WTC11 (cell line): Measurements from ENCODE around the gene ADNP2. TPM values are rescaled to one million over a fixed set of nuclear protein-coding genes. Genes with fewer than 3 reads are reported as not detected.

Experiments
- ATAC-seq: fragments of 200-7000 bp; cut with Tn5 transposase; 2 replicates; pipeline ENCODE4 v1.10.0; 2021; ENCODE audit warnings: mild to moderate bottlenecking, moderate library complexity
- CTCF ChIA-PET: fragments of 300-600 bp; sonication (Branson Sonifier 250); formaldehyde crosslinking; loops from one replicate; lab custom pipeline; 2021; ENCODE audit warnings: antibody characterized with exemption; lab: Charles Lee
- POLR2A ChIA-PET: fragments of 350-600 bp; sonication (Branson Sonifier 250); formaldehyde crosslinking; loops from one replicate; lab custom pipeline; 2021; ENCODE audit warnings: antibody characterized with exemption; lab: Charles Lee
- DNase-seq: peaks from one replicate; pipeline ENCODE4 v3.0.0; 2021; ENCODE audit warnings: low spot score
- H3K27ac Mint-ChIP-seq: 2 replicates; pipeline ENCODE4 v1.8.0; 2021; ENCODE audit warnings: mixed read lengths
- H3K27me3 Mint-ChIP-seq: 2 replicates; pipeline ENCODE4 v1.8.0; 2021; ENCODE audit warnings: low read depth, mild to moderate bottlenecking, moderate library complexity, mixed read lengths
- H3K36me3 Mint-ChIP-seq: 2 replicates; pipeline ENCODE4 v1.8.0; 2021; ENCODE audit warnings: mixed read lengths
- H3K4me1 Mint-ChIP-seq: 2 replicates; pipeline ENCODE4 v1.8.0; 2022; ENCODE audit warnings: mixed read lengths
- H3K4me3 Mint-ChIP-seq: 2 replicates; pipeline ENCODE4 v1.8.0; 2021; ENCODE audit warnings: mild to moderate bottlenecking, moderate library complexity, mixed read lengths
- H3K9me3 Mint-ChIP-seq: 2 replicates; pipeline ENCODE4 v1.8.0; 2021; ENCODE audit warnings: mixed read lengths
- FOXJ3 ChIP-seq: sonication (generic); formaldehyde crosslinking; IDR thresholded peaks from 2 replicates; pipeline ENCODE4 v1.9.0; 2021; ENCODE audit warnings: missing genetic modification reagents, mild to moderate bottlenecking, borderline replicate concordance
- FOXP1 ChIP-seq: sonication (generic); formaldehyde crosslinking; IDR thresholded peaks from 2 replicates; pipeline ENCODE4 v1.8.0; 2022; ENCODE audit warnings: missing genetic modification reagents, mild to moderate bottlenecking, moderate library complexity, borderline replicate concordance
- IRF2 ChIP-seq: sonication (generic); formaldehyde crosslinking; IDR thresholded peaks from 2 replicates; pipeline ENCODE4 v1.8.0; 2022; ENCODE audit warnings: low read depth, missing genetic modification reagents, borderline replicate concordance
- NFATC4 ChIP-seq: fragments of 250-450 bp; sonication (Bioruptor Pico); IDR thresholded peaks from 2 replicates; pipeline ENCODE4 v1.9.0; 2021; ENCODE audit warnings: mild to moderate bottlenecking
- NFE2L1 ChIP-seq: sonication (generic); formaldehyde crosslinking; IDR thresholded peaks from 2 replicates; pipeline ENCODE4 v1.8.1; 2023; ENCODE audit warnings: missing genetic modification reagents
- NFYB ChIP-seq: sonication (generic); formaldehyde crosslinking; conservative IDR thresholded peaks from 2 replicates; pipeline ENCODE4 v1.8.0; 2022; ENCODE audit warnings: low read depth, missing genetic modification reagents
- NR1H2 ChIP-seq: sonication (generic); formaldehyde crosslinking; IDR thresholded peaks from 2 replicates; pipeline ENCODE4 v1.9.0; 2021; ENCODE audit warnings: mild to moderate bottlenecking, moderate library complexity, missing genetic modification reagents
- NR2C2 ChIP-seq: sonication (generic); formaldehyde crosslinking; IDR thresholded peaks from 2 replicates; pipeline ENCODE4 v1.8.0; 2022; ENCODE audit warnings: mild to moderate bottlenecking, missing genetic modification reagents
- OVOL2 ChIP-seq: fragments of 250-450 bp; sonication (Bioruptor Pico); IDR thresholded peaks from 2 replicates; pipeline ENCODE4 v1.9.0; 2021; ENCODE audit warnings: mild to moderate bottlenecking, borderline replicate concordance
- SMAD3 ChIP-seq: sonication (generic); formaldehyde crosslinking; IDR thresholded peaks from 2 replicates; pipeline ENCODE4 v1.8.0; 2022; ENCODE audit warnings: missing genetic modification reagents, mild to moderate bottlenecking, borderline replicate concordance
- SOX15 ChIP-seq: fragments of 250-450 bp; sonication (Bioruptor Pico); IDR thresholded peaks from 2 replicates; pipeline ENCODE4 v1.9.0; 2021; ENCODE audit warnings: mild to moderate bottlenecking
- ZBTB21 ChIP-seq: sonication (generic); formaldehyde crosslinking; IDR thresholded peaks from 2 replicates; pipeline ENCODE4 v1.8.1; 2023; ENCODE audit warnings: mild to moderate bottlenecking, missing genetic modification reagents, borderline replicate concordance
- ZNF416 ChIP-seq: fragments of 250-450 bp; sonication (Bioruptor Pico); IDR thresholded peaks from 2 replicates; pipeline ENCODE4 v1.9.0; 2021; ENCODE audit warnings: mild to moderate bottlenecking, inconsistent platforms
- total RNA-seq: library from RNA; stranded (reverse); gene quantifications from 3 replicates; pipeline ENCODE4 v1.2.3, GENCODE V29; 2021
- TF ChIP-seq, protein P1 (sequence below): sonication (generic); formaldehyde crosslinking; IDR thresholded peaks from 2 replicates; pipeline ENCODE4 v1.8.1; 2022; ENCODE audit warnings: mild to moderate bottlenecking, moderate library complexity, missing genetic modification reagents
- TF ChIP-seq, protein P2 (sequence below): fragments of 250-450 bp; sonication (Bioruptor Pico); IDR thresholded peaks from 2 replicates; pipeline ENCODE4 v1.9.0; 2021; ENCODE audit warnings: mild to moderate bottlenecking
- TF ChIP-seq, protein P3 (sequence below): sonication (generic); formaldehyde crosslinking; IDR thresholded peaks from 2 replicates; pipeline ENCODE4 v1.8.1; 2022; ENCODE audit warnings: low read depth, missing genetic modification reagents, borderline replicate concordance
- TF ChIP-seq, protein P4 (sequence below): sonication (generic); formaldehyde crosslinking; IDR thresholded peaks from 2 replicates; pipeline ENCODE4 v1.8.1; 2023; ENCODE audit warnings: mild to moderate bottlenecking, missing genetic modification reagents, moderate library complexity
- TF ChIP-seq, protein P5 (sequence below): sonication (generic); formaldehyde crosslinking; IDR thresholded peaks from 2 replicates; pipeline ENCODE4 v1.8.1; 2023; ENCODE audit warnings: mild to moderate bottlenecking, missing genetic modification reagents, moderate library complexity
- TF ChIP-seq, protein P6 (sequence below): sonication (generic); formaldehyde crosslinking; conservative IDR thresholded peaks from 2 replicates; pipeline ENCODE4 v1.8.1; 2023; ENCODE audit warnings: mild to moderate bottlenecking, low read depth, missing genetic modification reagents, moderate library complexity
- TF ChIP-seq, protein P7 (sequence below): sonication (generic); formaldehyde crosslinking; IDR thresholded peaks from 2 replicates; pipeline ENCODE4 v1.8.0; 2022; ENCODE audit warnings: mild to moderate bottlenecking, missing genetic modification reagents

Gene ADNP2
- total RNA-seq, 1 experiment from 2014 or later: 56.0 TPM

DNA sequence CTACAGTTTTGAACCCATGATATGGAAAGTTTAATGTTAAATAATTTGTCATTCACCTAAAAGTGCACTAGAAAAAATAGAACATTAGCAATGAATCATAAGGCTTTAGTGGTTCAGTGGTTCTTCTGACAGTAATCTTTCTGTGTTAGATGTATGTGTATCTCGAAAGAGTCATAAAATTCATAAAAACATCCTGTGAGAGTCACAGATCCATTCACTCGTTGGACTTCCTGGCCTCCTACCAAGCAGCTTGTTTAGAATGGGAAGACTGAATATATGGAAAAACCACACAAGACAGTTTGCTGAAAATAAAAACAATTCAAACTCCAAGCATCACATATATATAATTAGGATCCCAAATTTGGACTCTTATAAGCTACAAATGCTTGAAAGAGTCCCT, 34.8 kb downstream of the ADNP2 start:
- DNase-seq (no peak), ATAC-seq (no peak)
- H3K4me3 Mint-ChIP-seq: no peak overlapping the region
- ChIA-PET CTCF (interaction anchor here (1.2 kb wide), 1 partner anchor 16 kb away, joined by 4 read pairs; no protein-coding TSS in a partner anchor), POLR2A (no interaction called here)
- TF ChIP-seq FOXJ3 (no peak), IRF2 (CRISPR knock-in tag) (no peak), ZBTB21 (CRISPR knock-in tag) (no peak), OVOL2 (no peak), NFATC4 (CRISPR knock-in tag) (no peak), NFYB (CRISPR knock-in tag) (no peak)
- TF ChIP-seq, protein P1, sequence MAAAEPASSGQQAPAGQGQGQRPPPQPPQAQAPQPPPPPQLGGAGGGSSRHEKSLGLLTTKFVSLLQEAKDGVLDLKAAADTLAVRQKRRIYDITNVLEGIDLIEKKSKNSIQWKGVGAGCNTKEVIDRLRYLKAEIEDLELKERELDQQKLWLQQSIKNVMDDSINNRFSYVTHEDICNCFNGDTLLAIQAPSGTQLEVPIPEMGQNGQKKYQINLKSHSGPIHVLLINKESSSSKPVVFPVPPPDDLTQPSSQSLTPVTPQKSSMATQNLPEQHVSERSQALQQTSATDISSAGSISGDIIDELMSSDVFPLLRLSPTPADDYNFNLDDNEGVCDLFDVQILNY (CRISPR knock-in tag): no peak
- TF ChIP-seq, protein P2, sequence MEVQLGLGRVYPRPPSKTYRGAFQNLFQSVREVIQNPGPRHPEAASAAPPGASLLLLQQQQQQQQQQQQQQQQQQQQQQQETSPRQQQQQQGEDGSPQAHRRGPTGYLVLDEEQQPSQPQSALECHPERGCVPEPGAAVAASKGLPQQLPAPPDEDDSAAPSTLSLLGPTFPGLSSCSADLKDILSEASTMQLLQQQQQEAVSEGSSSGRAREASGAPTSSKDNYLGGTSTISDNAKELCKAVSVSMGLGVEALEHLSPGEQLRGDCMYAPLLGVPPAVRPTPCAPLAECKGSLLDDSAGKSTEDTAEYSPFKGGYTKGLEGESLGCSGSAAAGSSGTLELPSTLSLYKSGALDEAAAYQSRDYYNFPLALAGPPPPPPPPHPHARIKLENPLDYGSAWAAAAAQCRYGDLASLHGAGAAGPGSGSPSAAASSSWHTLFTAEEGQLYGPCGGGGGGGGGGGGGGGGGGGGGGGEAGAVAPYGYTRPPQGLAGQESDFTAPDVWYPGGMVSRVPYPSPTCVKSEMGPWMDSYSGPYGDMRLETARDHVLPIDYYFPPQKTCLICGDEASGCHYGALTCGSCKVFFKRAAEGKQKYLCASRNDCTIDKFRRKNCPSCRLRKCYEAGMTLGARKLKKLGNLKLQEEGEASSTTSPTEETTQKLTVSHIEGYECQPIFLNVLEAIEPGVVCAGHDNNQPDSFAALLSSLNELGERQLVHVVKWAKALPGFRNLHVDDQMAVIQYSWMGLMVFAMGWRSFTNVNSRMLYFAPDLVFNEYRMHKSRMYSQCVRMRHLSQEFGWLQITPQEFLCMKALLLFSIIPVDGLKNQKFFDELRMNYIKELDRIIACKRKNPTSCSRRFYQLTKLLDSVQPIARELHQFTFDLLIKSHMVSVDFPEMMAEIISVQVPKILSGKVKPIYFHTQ (CRISPR knock-in tag): no peak
- TF ChIP-seq, protein P3, sequence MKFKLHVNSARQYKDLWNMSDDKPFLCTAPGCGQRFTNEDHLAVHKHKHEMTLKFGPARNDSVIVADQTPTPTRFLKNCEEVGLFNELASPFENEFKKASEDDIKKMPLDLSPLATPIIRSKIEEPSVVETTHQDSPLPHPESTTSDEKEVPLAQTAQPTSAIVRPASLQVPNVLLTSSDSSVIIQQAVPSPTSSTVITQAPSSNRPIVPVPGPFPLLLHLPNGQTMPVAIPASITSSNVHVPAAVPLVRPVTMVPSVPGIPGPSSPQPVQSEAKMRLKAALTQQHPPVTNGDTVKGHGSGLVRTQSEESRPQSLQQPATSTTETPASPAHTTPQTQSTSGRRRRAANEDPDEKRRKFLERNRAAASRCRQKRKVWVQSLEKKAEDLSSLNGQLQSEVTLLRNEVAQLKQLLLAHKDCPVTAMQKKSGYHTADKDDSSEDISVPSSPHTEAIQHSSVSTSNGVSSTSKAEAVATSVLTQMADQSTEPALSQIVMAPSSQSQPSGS: no peak
- TF ChIP-seq, protein P4, sequence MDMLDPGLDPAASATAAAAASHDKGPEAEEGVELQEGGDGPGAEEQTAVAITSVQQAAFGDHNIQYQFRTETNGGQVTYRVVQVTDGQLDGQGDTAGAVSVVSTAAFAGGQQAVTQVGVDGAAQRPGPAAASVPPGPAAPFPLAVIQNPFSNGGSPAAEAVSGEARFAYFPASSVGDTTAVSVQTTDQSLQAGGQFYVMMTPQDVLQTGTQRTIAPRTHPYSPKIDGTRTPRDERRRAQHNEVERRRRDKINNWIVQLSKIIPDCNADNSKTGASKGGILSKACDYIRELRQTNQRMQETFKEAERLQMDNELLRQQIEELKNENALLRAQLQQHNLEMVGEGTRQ (CRISPR knock-in tag): no peak
- H3K36me3 Mint-ChIP-seq: peaks cover 20% of the 10 kb centered on the region
- no peaks in the 10 kb centered on the region for H3K4me1 Mint-ChIP-seq
- no peaks in the 10 kb centered on the region for H3K9me3 Mint-ChIP-seq
- H3K27me3 Mint-ChIP-seq: no peaks in the 10 kb centered on the region
- no peak overlapping the region for H3K27ac Mint-ChIP-seq

DNA sequence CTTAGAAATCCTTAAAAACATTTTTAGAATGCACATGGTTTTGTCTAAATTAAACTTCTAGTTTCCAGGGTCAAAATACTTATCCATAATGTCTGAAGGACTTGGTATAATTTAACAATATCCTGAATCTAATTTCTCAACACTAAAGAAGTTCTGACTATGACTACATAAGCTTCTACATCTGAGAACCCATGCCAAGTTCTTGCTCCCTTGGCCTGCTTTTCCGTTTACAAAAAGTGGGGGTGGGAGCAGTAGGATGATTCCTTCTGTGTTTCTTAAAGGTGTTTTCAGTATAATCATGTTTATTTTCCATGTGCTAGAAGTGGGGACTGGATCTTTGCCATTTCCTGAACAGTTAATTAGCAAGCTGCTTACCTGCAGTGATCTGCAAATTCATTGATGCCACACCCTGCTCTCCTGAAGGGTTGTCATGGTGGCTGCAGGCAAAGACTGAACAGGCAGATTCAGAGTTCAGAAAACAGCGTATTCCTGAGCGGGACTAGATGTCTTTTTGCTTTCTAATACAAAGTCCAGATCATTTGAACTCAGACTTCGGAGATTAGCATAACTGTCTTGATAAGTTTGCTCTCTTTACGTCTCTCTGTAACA, 36.2 kb downstream of the ADNP2 start:
- POLR2A ChIA-PET: no interaction called here
- H3K4me1 Mint-ChIP-seq: no peaks in the 10 kb centered on the region
- CTCF ChIA-PET: interaction anchor here (1.1 kb wide), 1 partner anchor 13 kb away, joined by 3 read pairs; no protein-coding TSS in a partner anchor
- H3K9me3 Mint-ChIP-seq: no peaks in the 10 kb centered on the region
- H3K27me3 Mint-ChIP-seq: no peaks in the 10 kb centered on the region
- H3K27ac Mint-ChIP-seq: no peak overlapping the region
- DNase-seq (no peak), ATAC-seq (no peak)
- H3K36me3 Mint-ChIP-seq: peaks cover 10% of the 10 kb centered on the region
- TF ChIP-seq, protein P5, sequence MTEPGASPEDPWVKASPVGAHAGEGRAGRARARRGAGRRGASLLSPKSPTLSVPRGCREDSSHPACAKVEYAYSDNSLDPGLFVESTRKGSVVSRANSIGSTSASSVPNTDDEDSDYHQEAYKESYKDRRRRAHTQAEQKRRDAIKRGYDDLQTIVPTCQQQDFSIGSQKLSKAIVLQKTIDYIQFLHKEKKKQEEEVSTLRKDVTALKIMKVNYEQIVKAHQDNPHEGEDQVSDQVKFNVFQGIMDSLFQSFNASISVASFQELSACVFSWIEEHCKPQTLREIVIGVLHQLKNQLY (CRISPR knock-in tag): no peak
- TF ChIP-seq, protein P1 (CRISPR knock-in tag): no peak
- TF ChIP-seq ZNF416 (CRISPR knock-in tag) (no peak), NR1H2 (no peak), NR2C2 (CRISPR knock-in tag) (no peak), SOX15 (CRISPR knock-in tag) (no peak), SMAD3 (CRISPR knock-in tag) (no peak), NFE2L1 (no peak), FOXP1 (CRISPR knock-in tag) (no peak)
- TF ChIP-seq, protein P6, sequence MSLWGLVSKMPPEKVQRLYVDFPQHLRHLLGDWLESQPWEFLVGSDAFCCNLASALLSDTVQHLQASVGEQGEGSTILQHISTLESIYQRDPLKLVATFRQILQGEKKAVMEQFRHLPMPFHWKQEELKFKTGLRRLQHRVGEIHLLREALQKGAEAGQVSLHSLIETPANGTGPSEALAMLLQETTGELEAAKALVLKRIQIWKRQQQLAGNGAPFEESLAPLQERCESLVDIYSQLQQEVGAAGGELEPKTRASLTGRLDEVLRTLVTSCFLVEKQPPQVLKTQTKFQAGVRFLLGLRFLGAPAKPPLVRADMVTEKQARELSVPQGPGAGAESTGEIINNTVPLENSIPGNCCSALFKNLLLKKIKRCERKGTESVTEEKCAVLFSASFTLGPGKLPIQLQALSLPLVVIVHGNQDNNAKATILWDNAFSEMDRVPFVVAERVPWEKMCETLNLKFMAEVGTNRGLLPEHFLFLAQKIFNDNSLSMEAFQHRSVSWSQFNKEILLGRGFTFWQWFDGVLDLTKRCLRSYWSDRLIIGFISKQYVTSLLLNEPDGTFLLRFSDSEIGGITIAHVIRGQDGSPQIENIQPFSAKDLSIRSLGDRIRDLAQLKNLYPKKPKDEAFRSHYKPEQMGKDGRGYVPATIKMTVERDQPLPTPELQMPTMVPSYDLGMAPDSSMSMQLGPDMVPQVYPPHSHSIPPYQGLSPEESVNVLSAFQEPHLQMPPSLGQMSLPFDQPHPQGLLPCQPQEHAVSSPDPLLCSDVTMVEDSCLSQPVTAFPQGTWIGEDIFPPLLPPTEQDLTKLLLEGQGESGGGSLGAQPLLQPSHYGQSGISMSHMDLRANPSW (CRISPR knock-in tag): no peak
- TF ChIP-seq, protein P7, sequence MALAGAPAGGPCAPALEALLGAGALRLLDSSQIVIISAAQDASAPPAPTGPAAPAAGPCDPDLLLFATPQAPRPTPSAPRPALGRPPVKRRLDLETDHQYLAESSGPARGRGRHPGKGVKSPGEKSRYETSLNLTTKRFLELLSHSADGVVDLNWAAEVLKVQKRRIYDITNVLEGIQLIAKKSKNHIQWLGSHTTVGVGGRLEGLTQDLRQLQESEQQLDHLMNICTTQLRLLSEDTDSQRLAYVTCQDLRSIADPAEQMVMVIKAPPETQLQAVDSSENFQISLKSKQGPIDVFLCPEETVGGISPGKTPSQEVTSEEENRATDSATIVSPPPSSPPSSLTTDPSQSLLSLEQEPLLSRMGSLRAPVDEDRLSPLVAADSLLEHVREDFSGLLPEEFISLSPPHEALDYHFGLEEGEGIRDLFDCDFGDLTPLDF: no peak
- H3K4me3 Mint-ChIP-seq: no peak overlapping the region
